Measurements from ENCODE around the gene SPTB. TPM values are rescaled to one million over a fixed set of nuclear protein-coding genes. Genes with fewer than 3 reads are reported as not detected.

The SPTB gene
- total and polyA plus RNA-seq, 10 of the 15 experiments (the other 5 are each of a cell fraction or from before 2014, with no cell fraction given), result under 0.01 to 0.04 (median 0.02) TPM; not detected in 4

- H3K9me3 ChIP-seq (replicated peaks; ENCODE audit: control insufficient read depth, insufficient read depth, low read length), result no peaks in the 10 kb centered on the region
- no peaks in the 10 kb centered on the region for H3K79me2 ChIP-seq (ENCODE audit: control insufficient read depth, insufficient read depth, low read length)
- no peak for TF ChIP-seq BCL11A (IDR thresholded peaks at IDR 0.05; ENCODE audit: low read depth, low read length)
- no peak for TF ChIP-seq NFYB (IDR thresholded peaks at IDR 0.05; ENCODE audit: insufficient read depth, low read depth, low read length)
- no peak for TF ChIP-seq HDGF (IDR thresholded peaks at IDR 0.05)
- TF ChIP-seq ATF2 (IDR thresholded peaks at IDR 0.05; ENCODE audit: low read length), result no peak
- TF ChIP-seq PBX3 (IDR thresholded peaks at IDR 0.05; ENCODE audit: insufficient replicate concordance, low read depth, low read length), result no peak
- TF ChIP-seq SMAD1 (IDR thresholded peaks at IDR 0.05; ENCODE audit: low read depth, partially characterized antibody), result no peak
- CTCF ChIA-PET, result no interaction called here
- POLR2A ChIA-PET, result no interaction called here
- no peak for FAIRE-seq
- 32% methylated on average over 5 of the region's 5 CpGs for WGBS (ENCODE audit: insufficient coverage, insufficient replicate concordance, low lambda C conversion rate, missing lambda C conversion rate)
- RAD21 ChIA-PET (ENCODE audit: unreplicated experiment), result no interaction called here
- no peak overlapping the region for H2AFZ ChIP-seq (ENCODE audit: control insufficient read depth, low read depth, low read length)
- DNase-seq (ENCODE audit: low read depth, low spot score), result no peak
- SMC1A ChIA-PET (ENCODE audit: uncharacterized antibody, unreplicated experiment), result interaction anchor here (0.7 kb wide), 1 partner anchor 52 kb away, joined by 4 read pairs; no protein-coding TSS in a partner anchor
- no peak overlapping the region for H3K4me2 ChIP-seq (ENCODE audit: control insufficient read depth, insufficient read depth)
- H3K4me3 ChIP-seq, result no peak overlapping the region
- no TSS peak for BruUV-seq (replicated peaks)
- H3K4me1 ChIP-seq (ENCODE audit: control insufficient read depth, insufficient read depth, low read length), result no peaks in the 10 kb centered on the region
- no peak overlapping the region for H3K27ac ChIP-seq (ENCODE audit: control insufficient read depth, insufficient read depth)
- no peaks in the 10 kb centered on the region for H4K20me1 ChIP-seq (ENCODE audit: control insufficient read depth, insufficient read depth)
- no peaks in the 10 kb centered on the region; a peak in 3 of 4 replicates for H3K27me3 ChIP-seq (replicated peaks in 1 of 2; ENCODE audit: control insufficient read depth in 2 of 2, insufficient read depth in 2 of 2, low read length in 1 of 2)
- H3K36me3 ChIP-seq (ENCODE audit: control insufficient read depth in 2 of 2, insufficient read depth in 2 of 2, low read length in 1 of 2), result no peaks in the 10 kb centered on the region
- in situ Hi-C loops (cut with MboI), result no loop called here
- H3K9ac ChIP-seq (ENCODE audit: control insufficient read depth, insufficient read depth, low read length), result no peak overlapping the region
- intact Hi-C loops (cut with micrococcal nuclease; ENCODE audit: unreplicated experiment), result no loop called here
- ATAC-seq, result no peak
Observed at GRCh38 chr14:64729386-64730060, 150.2 kb downstream of the SPTB start.
